KBM-7 (cell line): ENCODE data around the gene PKN2.
"Not testable (repeated sequence)": the region's sequence is repeated elsewhere in the genome, so short reads cannot be mapped to it uniquely, and the experiment has no call there.

Experiments
- DNase-seq: peaks from one replicate; pipeline ENCODE4 v3.0.0-alpha.2; 2015
- in situ Hi-C: fragments of 300-500 bp; cut with MboI; formaldehyde crosslinking; loops from 2 replicates; pipeline ENCODE4 v1.14.3; 2020; ENCODE audit warnings: low sequenced_read_pairs, low pct_unique_long_range_greater_than_20kb, mixed read lengths

Gene PKN2

DNA sequence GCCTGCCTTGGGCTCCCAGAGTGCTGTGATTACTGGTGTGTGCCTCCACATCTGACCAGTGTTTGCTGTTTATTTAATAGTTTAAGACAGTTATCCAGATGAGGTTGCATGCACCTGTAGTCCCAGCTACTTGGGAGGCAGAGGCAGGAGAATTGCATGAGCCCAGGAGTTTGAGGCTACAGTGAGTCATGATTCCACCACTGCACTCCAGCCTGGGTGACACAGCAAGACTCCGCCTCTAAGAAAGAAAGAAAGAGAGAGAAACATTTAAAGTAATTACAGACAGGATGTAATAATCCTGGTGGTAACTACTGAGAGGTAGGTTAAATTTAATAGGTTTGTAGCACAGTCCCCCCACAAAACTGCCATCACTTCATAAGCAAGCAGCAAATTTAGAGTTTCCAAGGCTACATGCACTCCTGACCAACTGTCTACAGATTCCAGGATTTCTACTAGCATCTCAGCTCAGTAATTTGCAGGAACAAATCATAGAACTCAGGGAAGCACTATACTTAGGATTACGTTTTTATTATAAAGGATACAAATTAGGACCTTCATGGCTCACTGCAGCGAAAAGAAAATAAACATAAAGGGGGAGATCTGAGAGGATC, 89.6 kb downstream of the PKN2 start:
- DNase-seq, result no peak

DNA sequence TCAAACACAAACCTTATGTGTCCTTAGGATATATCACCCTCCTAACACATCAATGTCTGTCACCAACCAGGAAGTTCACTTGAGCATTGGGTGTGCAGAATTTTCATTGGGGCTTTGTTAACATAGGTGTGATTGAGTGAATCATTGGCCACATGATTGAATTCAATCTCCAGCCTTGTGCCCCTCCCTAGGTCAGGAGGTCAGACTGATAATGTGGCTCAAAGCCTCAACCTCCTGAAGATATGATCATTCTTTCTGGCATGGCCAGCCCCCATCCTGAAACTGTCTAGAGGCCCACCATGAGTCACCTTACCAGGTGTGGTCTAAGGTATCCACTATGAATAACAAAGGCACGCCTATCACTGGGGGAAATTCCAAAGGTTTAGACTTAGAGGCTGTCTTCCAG, 90.1 kb downstream of the PKN2 start:
- in situ Hi-C loops, result no loop called here

More for the DNA sequence above, 89.6 kb downstream of the PKN2 start:
- in situ Hi-C loops, result no loop called here

DNA sequence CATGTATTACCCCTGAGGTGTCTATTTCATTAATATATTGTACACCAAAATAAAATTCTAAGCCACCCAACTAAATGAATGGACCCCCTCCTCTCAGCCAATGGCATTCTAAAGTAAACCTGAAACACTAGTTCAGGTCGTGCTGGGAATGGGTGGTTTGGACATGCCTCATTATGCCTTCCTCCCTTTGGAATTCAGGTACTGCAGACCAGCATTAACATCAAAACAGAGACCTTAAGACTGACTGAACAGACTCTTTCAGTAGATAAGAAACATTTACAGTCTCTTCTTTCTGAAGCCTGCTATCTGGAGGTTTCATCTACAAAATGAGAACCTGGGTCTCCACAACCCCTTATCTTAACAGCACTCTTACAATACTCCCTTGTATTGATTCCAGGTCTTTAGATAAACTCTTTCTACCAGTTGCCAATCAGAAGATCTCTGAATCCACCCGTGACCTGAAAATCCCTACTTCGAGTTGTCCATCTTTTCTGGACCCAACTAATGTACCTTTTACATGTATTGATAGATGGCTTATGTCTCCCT, 93.6 kb downstream of the PKN2 start:
- DNase-seq, result no peak
- in situ Hi-C loops, result no loop called here

More for the DNA sequence above, 90.1 kb downstream of the PKN2 start:
- no peak for DNase-seq

DNA sequence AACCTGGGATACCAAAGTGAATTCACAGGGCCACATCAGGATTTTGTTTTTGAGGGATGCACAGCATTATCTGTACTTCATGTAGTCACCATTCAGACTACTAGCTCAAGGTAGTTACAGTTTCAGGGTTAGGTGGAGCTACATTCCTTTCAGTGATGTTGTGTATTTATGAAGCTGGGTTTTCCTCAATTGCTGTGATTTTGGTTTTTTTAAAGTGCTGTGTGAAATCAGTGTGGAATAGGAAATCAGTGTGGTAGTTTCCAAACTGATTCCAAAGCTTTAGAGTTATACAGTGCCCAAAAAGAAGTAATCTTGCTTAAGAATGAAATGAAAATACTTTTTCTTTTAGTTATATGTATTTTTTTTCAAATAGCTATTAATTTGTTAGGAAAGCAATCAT, 95.8 kb downstream of the PKN2 start:
- DNase-seq, result no peak
- in situ Hi-C loops, result no loop called here

DNA sequence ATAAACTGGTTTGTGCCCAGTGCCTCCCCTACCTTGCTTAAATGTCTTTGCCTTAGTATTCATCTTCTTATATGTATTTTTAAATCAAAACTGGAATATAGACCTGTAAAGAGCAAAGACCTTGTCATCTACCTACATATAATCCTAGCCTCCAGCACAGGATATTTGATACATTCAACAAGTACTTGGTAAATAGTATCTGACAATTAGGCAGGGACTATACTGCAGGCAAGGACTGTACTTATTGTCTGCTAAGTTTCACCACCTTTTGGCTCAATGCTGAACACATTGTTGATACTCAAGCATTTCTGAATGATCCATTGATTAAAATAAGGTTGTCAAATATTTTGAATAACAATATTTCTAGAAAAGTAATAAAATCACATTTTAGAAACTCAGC, 96.4 kb downstream of the PKN2 start:
- no peak for DNase-seq
- in situ Hi-C loops, result no loop called here

DNA sequence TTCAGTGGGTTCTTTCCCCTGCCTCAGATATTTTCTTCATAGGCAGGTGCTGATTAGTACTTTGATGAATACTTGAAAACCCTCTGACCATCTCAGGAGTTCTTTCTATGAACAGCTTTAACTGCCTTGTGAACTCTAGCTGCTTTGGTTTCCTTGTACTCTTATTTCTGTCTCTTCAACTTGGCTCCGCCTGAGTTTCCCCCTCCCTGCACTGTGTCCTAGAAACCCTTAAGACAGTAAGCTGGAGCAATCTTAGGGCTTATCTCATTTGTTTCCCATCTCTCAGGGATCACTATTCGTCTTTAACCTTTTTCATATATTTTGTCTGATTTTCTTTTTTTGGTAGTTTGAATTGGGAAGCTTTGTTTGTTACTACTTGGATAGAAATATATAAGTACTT, 99.1 kb downstream of the PKN2 start:
- in situ Hi-C loops, result no loop called here

DNA sequence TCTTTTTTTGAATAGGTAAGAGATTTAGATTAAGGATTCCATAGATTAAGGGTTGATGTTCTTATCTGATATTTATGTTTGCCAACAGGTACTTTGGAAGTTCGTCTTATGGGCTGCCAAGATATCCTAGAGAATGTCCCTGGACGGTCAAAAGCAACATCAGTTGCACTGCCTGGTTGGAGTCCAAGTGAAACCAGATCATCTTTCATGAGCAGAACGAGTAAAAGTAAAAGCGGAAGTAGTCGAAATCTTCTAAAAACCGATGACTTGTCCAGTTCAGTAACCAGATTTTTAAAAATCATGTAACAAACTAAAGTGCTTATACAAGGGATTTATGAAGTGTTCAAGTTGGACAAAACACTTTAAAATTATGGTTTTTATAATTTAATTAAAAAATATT, 100.5 kb downstream of the PKN2 start:
- no peak for DNase-seq
- in situ Hi-C loops, result no loop called here

More for the DNA sequence above, 99.1 kb downstream of the PKN2 start:
- DNase-seq, result no peak

DNA sequence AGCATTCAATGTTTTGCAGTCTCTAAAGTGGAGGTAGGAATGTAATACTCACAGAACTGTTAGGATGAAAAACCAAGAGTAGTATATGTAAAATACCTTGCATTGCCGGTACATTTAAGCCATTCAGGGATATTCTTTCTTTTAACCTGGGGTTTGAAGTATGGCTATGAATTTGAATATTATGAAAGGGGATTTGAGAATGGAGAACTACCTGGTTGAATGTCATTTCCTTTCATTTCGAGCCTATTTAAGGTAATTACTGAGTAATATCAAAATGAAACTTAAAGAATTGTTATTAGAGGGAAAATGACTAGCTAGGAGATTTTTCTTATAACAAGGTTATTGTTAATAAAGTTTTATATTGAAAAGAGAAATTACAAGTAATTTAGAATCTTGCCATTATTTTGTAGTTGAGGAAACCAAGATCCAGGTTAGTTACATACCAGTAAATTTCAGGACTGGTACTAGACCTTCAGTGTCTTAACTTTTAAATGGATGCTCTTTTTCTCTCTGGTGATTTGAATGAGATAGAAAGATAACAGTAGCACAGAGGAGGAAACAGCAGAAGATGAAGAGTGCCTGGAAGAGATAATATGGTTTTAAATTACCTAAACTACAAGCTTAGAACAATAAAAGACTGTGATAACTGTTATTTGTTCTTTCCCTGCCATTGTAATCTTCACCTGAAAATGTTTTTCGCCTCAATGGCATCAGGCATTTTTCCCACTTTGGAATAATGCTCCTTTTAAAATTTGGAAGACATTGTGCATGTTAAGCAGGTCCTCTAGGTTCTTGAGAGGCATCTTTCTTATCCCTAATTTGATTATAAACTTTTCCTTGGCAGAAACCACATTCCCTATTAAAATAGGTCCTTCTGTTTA, 103.2 kb downstream of the PKN2 start:
- DNase-seq, result no peak
- in situ Hi-C loops, result no loop called here

DNA sequence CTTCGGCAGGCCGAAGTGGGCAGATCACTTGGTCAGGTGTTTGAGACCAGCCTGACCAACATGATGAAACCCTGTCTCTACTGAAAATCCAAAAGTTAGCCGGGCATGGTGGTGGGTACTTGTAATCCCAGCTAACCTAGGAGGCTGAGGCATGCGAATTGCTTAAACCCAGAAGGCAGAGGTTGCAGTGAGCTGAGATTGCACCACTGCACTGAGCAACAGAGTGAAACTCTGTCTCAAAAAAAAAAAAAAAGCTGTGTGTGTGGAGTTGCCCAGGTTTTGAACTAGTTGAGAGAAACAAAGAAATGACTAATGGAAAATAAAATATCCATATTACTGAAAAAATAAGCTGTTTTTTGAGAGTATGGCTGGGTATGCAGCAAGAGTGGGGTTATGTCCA, 107.1 kb downstream of the PKN2 start:
- DNase-seq, result no peak
- in situ Hi-C loops, result no loop called here

DNA sequence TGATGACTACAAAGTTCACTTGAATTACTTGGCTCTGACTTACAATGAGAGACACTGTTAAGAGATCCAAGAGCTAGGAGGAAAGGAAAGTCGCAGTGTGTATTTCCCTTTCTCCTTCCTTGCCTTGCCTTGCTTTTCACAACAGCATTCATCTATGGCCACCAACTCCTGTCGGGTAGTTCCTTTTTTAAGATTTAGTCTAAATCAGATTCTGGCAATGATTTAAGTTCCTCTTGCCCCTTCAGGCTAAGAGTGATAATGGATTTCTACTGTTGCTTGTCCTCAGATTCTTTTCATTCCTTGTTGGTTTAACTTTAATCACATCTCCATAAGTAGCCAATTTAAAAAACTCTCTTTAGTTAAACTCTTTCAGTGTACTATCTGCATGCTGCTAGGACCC, 115.4 kb downstream of the PKN2 start:
- in situ Hi-C loops, result no loop called here
- peak; percentile 35 for DNase-seq

DNA sequence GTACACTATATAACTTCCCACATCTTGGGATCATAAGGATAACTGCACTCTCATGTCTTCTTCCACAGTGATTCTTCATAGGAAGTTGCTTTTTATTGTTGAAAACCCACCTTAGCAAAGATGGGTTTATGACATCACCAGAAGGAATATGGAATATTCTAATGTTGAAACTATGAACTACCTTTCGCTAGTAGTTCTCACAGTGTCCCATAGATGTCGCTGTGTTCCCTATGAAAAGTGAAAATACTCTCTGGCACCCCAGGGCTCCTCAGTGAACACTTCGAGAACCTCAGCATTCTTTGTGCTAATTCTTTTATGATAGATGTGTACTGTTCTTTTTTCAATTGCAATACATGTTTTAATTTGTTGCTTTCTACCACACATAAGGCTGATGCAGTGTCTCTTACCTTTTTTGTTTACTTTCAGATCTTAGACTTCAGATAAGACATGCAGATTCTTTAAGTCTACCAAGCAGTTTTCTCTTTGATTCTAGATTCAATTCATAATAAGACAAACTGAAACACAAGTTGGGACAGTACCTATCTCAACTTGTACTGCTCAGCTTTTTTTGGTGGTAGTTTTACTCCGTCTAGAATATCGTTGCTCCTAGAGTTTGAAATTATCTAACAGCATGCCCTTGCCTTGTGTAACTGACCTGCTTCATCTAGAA, 116.4 kb downstream of the PKN2 start:
- DNase-seq, result peak; percentile 73
- in situ Hi-C loops, result no loop called here

DNA sequence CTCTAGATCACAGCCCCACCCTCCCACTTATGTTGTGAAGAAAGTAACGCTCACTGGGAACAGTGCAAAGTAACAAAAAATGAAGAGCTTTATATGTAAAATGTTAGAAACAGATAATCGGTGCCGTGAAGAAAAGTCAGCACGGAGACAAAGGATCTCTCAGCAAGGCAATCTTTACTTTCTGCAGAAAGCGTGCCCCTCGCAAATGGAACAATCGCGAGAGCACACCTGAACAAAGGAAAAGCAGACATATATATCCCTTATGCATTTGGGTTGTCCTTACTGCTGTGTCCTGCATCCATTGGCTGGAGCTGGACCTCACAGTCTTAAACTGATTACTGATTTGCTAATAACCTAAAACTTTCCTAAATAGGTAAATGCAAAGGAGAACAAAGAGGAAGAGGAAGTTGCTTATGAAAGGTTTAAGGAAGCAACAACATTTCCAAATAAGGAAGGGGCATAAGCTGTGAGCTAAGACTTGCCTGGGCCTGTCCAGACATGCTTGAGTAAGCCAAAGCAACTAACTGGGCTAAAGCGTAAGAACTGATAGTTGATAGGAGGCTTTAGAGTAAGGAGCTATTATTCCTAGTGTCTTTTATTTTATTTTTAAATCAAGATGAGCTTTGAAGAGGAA, 117.6 kb downstream of the PKN2 start:
- peak; percentile 86 for DNase-seq
- in situ Hi-C loops, result no loop called here

DNA sequence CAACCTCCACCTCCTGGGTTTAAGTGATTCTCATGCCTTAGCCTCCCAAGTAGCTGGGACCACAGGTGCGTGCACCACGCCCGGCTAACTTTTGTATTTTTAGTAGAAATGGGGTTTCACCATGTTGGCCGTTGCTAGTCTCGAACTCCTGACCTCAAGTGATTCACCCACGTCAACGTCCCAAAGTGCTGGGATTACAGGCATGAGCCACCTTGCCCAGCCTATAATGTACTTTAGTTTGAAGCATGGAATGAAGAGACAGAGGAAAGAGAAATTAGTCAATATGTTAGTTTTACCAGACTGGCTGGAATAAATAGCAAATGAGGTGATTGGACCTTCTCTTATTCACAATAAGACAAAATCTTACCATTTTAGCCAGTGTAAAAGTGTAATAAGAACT, 118.3 kb downstream of the PKN2 start:
- in situ Hi-C loops, result no loop called here

DNA sequence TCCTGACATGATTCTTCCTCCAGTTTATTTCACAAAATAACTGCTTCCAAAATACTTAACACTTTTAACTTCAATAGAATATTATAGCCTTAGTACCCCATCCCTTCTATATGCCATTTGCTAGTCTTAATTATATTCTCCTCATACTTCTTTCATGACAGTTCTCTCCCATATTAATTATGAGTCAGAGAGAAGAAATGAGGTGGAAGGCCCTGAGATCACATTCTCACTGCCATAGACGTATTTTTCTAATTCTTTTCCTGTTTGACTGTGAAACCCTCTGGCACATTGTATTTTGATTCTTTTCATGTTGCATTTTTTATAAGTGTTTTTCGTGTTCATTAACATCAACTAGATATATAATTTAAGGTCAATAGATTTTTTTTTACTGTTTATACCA, 118.9 kb downstream of the PKN2 start:
- in situ Hi-C loops, result no loop called here
- DNase-seq, result no peak

More for the DNA sequence above, 118.3 kb downstream of the PKN2 start:
- DNase-seq, result no peak

DNA sequence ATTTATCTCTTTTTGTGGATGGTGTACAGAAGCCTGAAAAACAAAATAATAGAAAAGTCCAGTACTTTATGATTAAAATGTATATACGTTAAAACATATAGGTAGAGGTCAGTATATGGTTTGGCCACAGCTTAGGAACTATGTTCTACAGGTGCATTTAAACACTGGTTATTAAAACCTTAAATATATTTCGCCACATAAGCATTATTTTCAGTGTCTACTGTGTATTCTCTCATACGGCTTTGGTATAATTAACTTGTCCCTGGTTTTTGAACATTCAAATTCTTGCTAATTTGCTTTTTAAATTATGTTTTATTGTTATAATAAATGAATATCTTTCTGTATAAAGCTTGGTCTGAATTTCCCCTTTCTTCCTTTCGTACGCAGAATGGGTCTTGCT, 119.4 kb downstream of the PKN2 start:
- in situ Hi-C loops, result no loop called here
- no peak for DNase-seq

DNA sequence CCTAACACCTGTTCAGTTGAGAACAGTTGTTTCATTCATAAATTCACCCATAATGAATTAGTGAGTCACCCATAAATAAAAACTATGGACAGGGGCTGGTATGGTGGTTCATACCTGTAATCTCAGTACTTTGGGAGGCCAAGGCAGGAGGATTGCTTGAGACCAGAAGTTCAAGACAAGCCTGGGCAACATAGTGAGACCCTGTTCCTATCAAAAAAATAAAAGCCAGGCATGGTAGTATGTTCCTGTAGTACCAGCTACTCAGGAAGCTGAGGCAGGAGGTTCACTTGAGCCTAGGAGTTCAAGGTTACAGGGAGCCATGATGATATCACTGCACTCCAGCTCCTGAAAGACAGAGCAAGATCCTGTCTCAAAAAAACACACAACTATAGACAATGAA, 128.3 kb downstream of the PKN2 start:
- in situ Hi-C loops, result no loop called here
- DNase-seq, result no peak

DNA sequence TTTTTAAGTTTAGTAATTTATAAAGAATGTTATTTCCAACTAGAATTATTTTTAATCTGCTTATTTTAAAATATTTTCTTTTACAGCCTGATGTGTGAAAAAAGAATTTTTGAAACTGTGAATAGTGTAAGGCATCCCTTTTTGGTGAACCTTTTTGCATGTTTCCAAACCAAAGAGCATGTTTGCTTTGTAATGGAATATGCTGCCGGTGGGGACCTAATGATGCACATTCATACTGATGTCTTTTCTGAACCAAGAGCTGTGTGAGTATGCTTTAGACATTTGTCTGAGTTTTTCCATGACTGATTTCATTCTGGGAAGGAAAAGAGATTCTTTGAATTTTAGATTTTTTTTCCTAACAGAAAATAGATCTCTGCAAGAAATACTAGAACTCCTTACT, 129.4 kb downstream of the PKN2 start:
- in situ Hi-C loops, result no loop called here
- no peak for DNase-seq

DNA sequence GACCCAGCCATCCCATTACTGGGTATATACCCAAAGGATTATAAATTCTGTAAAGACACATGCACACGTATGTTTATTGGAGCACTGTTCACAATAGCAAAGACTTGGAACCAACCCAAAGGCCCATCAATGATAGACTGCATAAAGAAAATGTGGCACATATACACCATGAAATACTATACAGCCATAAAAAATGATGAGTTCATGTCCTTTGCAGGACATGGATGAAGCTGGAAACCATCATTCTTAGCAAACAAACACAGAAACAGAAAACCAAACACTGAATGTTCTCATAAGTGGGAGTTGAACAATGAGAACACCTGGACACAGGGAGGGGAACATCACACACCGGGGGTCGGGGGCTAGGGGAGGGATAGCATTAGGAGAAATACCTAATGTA, 135.6 kb downstream of the PKN2 start:
- DNase-seq, in situ Hi-C loops: not testable (repeated sequence)

DNA sequence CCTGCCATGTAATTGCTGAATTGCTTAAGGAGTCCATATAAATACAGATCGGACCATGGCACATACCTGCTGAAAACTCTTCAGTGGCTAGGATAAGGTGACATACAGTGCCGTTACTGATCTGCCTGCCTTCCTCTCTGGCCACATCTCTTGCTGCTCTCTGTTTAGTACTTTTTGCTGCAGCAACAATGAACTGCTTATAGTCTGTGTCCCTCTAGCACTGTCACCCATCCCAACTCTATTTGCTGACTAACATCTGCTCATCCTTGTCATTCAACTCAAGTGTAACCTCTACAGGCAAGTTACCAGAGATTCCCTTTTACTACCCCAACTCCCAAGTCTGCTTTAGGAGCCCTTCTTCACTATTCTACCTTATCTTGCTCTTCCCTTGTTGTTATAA, 141.6 kb downstream of the PKN2 start:
- no peak for DNase-seq
- in situ Hi-C loops, result no loop called here

DNA sequence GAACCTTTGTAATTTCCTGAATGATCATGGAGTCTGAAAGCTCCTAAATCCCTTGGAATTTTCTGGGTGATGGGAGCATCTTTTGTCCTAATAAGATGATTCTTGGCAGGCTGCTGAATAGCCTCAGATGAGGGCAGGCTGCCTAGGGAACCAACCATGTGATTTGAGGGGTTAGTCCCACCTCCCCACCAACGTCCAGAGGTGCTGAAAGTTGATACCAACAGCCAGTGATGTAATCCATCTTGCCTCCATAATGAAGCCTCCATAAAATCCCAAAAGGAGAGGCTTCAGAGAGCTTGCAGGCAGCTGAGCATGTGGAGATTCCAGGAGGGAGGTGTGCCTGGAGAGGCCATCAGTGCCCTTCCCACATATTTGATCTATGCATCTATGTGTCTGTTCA, 163.6 kb downstream of the PKN2 start:
- no peak for DNase-seq
- in situ Hi-C loops, result no loop called here
